ENCODE results near the gene XRCC6.
"Not testable (repeated sequence)": the region's sequence is repeated elsewhere in the genome, so short reads cannot be mapped to it uniquely, and the experiment has no call there.

Gene XRCC6

GRCh38 chr22:41593336-41593960, 27.6 kb upstream of the XRCC6 start:
- H3K27ac ChIP-seq (ENCODE audit: low read length, poor library complexity, severe bottlenecking); H2BK15ac ChIP-seq (ENCODE audit: low read depth, poor library complexity, severe bottlenecking); H3K27me3 ChIP-seq (ENCODE audit: control insufficient read depth in 1 of 2, insufficient read depth in 1 of 2, low read length in 2 of 2); H4K91ac ChIP-seq (ENCODE audit: low read length); H2AK5ac ChIP-seq (ENCODE audit: low read length, severe bottlenecking); H3K14ac ChIP-seq (ENCODE audit: low read length in 2 of 2); H2AFZ ChIP-seq (ENCODE audit: low read depth, low read length); H4K8ac ChIP-seq (ENCODE audit: low read length); H2BK120ac ChIP-seq (ENCODE audit: low read depth, low read length); H3K4me3 ChIP-seq (ENCODE audit: insufficient read depth in 1 of 2, low read depth in 1 of 2, low read length in 2 of 2); H3K9ac ChIP-seq (ENCODE audit: low read length); H3K18ac ChIP-seq (ENCODE audit: low read depth in 1 of 2, low read length in 2 of 2); H3K9me3 ChIP-seq (ENCODE audit: control insufficient read depth, low read length); H2BK12ac ChIP-seq (ENCODE audit: low read length in 2 of 2); H3K4me2 ChIP-seq (ENCODE audit: low read length, poor library complexity, severe bottlenecking); H3K36me3 ChIP-seq (ENCODE audit: control insufficient read depth in 1 of 2, insufficient read depth in 2 of 2, low read depth in 1 of 2, low read length in 2 of 2); H3K23ac ChIP-seq (ENCODE audit: low read length in 2 of 2); H2BK5ac ChIP-seq (ENCODE audit: low read depth, low read length, poor library complexity, severe bottlenecking); DNase-seq; H3K4ac ChIP-seq (ENCODE audit: low read depth in 1 of 2, low read length in 2 of 2): not testable (repeated sequence)
- 97% methylated on average over 49 of the region's 51 CpGs for WGBS
- Histone ChIP-seq H3K4me1 (ENCODE audit: control insufficient read depth, insufficient read depth, low read depth, low read length) (peaks cover 26% of the 10 kb centered on the region), H3K79me1 (replicated peaks; ENCODE audit: low read length, poor library complexity, severe bottlenecking) (peaks cover 11% of the 10 kb centered on the region)

DNA sequence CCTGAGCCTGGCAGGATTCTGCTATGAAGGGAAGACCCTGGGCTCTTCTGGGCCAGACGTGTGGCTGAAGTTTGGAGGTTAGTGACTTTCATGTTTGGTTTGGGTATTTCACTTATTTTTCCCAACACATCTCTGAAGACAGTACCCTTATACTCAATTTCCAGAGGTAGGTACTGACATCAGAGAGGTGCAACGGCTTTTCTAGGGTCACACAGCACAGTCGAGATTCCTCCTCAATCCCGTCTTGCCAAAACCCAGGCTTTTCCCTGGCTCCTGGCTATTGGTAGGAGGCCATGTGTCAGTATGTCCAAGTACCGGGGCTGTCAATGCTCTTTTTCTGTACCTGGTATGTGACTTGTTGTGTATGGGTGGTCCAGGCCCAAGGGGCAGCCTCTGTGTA, 25.4 kb upstream of the XRCC6 start:
- Histone ChIP-seq H3K27me3 (ENCODE audit: control insufficient read depth in 1 of 2, insufficient read depth in 1 of 2, low read length in 2 of 2) (no peaks in the 10 kb centered on the region), H3K27ac (ENCODE audit: low read length, poor library complexity, severe bottlenecking) (no peak overlapping the region), H2AK5ac (ENCODE audit: low read length, severe bottlenecking) (peak overlapping the region; percentile 4), H3K9me3 (ENCODE audit: control insufficient read depth, low read length) (no peaks in the 10 kb centered on the region), H3K4ac (ENCODE audit: low read depth in 1 of 2, low read length in 2 of 2) (no peak overlapping the region), H3K18ac (ENCODE audit: low read depth in 1 of 2, low read length in 2 of 2) (no peak overlapping the region), H3K36me3 (ENCODE audit: control insufficient read depth in 1 of 2, insufficient read depth in 2 of 2, low read depth in 1 of 2, low read length in 2 of 2) (peaks cover 7 to 19% of the 10 kb centered on the region in 2 experiments), H3K9ac (ENCODE audit: low read length) (no peak overlapping the region), H3K14ac (ENCODE audit: low read length in 2 of 2) (no peak overlapping the region), H2BK5ac (ENCODE audit: low read depth, low read length, poor library complexity, severe bottlenecking) (no peak overlapping the region), H2BK12ac (ENCODE audit: low read length in 2 of 2) (no peak overlapping the region), H4K91ac (ENCODE audit: low read length) (no peak overlapping the region), H3K4me3 (ENCODE audit: insufficient read depth in 1 of 2, low read depth in 1 of 2, low read length in 2 of 2) (no peak overlapping the region), H2BK120ac (ENCODE audit: low read depth, low read length) (no peak overlapping the region), H3K4me2 (ENCODE audit: low read length, poor library complexity, severe bottlenecking) (no peak overlapping the region), H3K4me1 (ENCODE audit: control insufficient read depth, insufficient read depth, low read depth, low read length) (peaks cover 20% of the 10 kb centered on the region), H2BK15ac (ENCODE audit: low read depth, poor library complexity, severe bottlenecking) (no peak overlapping the region), H3K79me1 (replicated peaks; ENCODE audit: low read length, poor library complexity, severe bottlenecking) (peaks cover 3% of the 10 kb centered on the region), H2AFZ (ENCODE audit: low read depth, low read length) (no peak overlapping the region), H3K23ac (ENCODE audit: low read length in 2 of 2) (no peak overlapping the region), H4K8ac (ENCODE audit: low read length) (peak overlapping the region; percentile 76)
- 99% methylated on average over 4 of the region's 5 CpGs for WGBS
- DNase-seq = no peak

DNA sequence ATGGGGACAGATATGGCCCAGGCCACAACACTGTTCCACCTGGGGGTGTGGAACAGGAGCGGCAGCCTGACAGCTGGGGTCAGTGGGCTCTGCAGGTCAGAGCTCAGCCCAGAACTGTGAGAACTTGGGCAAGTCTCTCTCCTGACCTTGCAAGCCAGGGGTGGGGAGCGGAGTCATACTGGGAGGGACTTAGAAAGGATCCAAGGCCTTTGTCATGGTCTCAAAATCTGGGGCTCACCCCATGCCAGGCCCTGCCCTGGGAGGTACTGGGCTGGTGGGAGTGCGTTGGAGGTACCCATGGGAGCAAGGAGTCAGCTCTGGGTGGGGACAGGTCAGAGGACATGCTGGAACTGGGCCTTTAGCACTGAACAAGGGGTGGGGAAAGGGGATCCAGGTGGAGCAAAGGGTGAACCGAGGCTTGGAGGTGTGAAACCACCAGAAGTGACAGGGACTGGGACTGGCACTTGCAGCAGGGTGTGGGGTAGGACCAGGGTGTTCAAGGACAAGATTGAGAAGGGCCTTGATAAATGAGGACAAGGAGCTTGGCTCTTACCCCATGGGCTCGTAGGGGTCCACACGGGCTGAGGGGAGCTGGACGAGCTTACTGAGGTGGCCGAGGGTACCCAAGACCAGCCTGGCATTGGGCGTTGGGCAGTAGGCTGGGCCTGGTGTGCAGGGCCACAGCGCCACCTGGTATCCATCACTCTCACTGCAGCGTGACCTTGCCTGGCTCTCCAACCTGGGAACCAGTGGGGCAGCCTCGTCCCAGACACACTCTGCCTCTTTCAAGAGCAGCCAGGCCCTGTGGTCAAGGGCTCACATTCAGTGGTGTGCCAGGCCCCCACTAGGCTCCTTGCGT, 24.1 kb upstream of the XRCC6 start:
- Histone ChIP-seq H3K18ac (ENCODE audit: low read depth in 1 of 2, low read length in 2 of 2) (peak overlapping the region in 1 of 2 experiments; percentile 31), H3K27ac (ENCODE audit: low read length, poor library complexity, severe bottlenecking) (no peak overlapping the region), H3K36me3 (ENCODE audit: control insufficient read depth in 1 of 2, insufficient read depth in 2 of 2, low read depth in 1 of 2, low read length in 2 of 2) (peaks cover 18 to 24% of the 10 kb centered on the region in 2 experiments), H2AK5ac (ENCODE audit: low read length, severe bottlenecking) (peak overlapping the region; percentile 91), H2BK5ac (ENCODE audit: low read depth, low read length, poor library complexity, severe bottlenecking) (no peak overlapping the region), H4K8ac (ENCODE audit: low read length) (peak overlapping the region; percentile 52), H2BK15ac (ENCODE audit: low read depth, poor library complexity, severe bottlenecking) (peak overlapping the region; percentile 65), H2BK120ac (ENCODE audit: low read depth, low read length) (no peak overlapping the region), H3K9ac (ENCODE audit: low read length) (peak overlapping the region; percentile 62), H3K23ac (ENCODE audit: low read length in 2 of 2) (no peak overlapping the region), H3K14ac (ENCODE audit: low read length in 2 of 2) (no peak overlapping the region), H3K9me3 (ENCODE audit: control insufficient read depth, low read length) (no peaks in the 10 kb centered on the region), H3K4ac (ENCODE audit: low read depth in 1 of 2, low read length in 2 of 2) (peak overlapping the region in 1 of 2 experiments; percentile 52), H3K27me3 (ENCODE audit: control insufficient read depth in 1 of 2, insufficient read depth in 1 of 2, low read length in 2 of 2) (no peaks in the 10 kb centered on the region), H3K4me3 (ENCODE audit: insufficient read depth in 1 of 2, low read depth in 1 of 2, low read length in 2 of 2) (no peak overlapping the region), H2AFZ (ENCODE audit: low read depth, low read length) (no peak overlapping the region), H4K91ac (ENCODE audit: low read length) (peak overlapping the region; percentile 20), H3K4me2 (ENCODE audit: low read length, poor library complexity, severe bottlenecking) (no peak overlapping the region), H3K79me1 (replicated peaks; ENCODE audit: low read length, poor library complexity, severe bottlenecking) (peaks cover 3% of the 10 kb centered on the region), H2BK12ac (ENCODE audit: low read length in 2 of 2) (peak overlapping the region; percentile 28 to 37), H3K4me1 (ENCODE audit: control insufficient read depth, insufficient read depth, low read depth, low read length) (peaks cover 20% of the 10 kb centered on the region)
- DNase-seq = peak; percentile 70
- 73% methylated on average over 13 of the region's 13 CpGs for WGBS

GRCh38 chr22:41597635-41597953, 23.5 kb upstream of the XRCC6 start:
- H2BK12ac ChIP-seq (ENCODE audit: low read length in 2 of 2) = peak overlapping the region; percentile 15 to 37
- no peak overlapping the region for H3K4ac ChIP-seq (ENCODE audit: low read depth in 1 of 2, low read length in 2 of 2)
- peak overlapping the region; percentile 9 to 31 for H3K18ac ChIP-seq (ENCODE audit: low read depth in 1 of 2, low read length in 2 of 2)
- peak overlapping the region; percentile 19 for H4K8ac ChIP-seq (ENCODE audit: low read length)
- WGBS = 88% methylated on average over 2 of the region's 2 CpGs
- H4K91ac ChIP-seq (ENCODE audit: low read length) = peak overlapping the region; percentile 8
- peaks cover 5% of the 10 kb centered on the region for H3K79me1 ChIP-seq (replicated peaks; ENCODE audit: low read length, poor library complexity, severe bottlenecking)
- no peak overlapping the region for H3K23ac ChIP-seq (ENCODE audit: low read length in 2 of 2)
- DNase-seq = no peak
- H3K27ac ChIP-seq (ENCODE audit: low read length, poor library complexity, severe bottlenecking) = peak overlapping the region; percentile 30
- H3K4me3 ChIP-seq (ENCODE audit: insufficient read depth in 1 of 2, low read depth in 1 of 2, low read length in 2 of 2) = no peak overlapping the region
- no peak overlapping the region for H2AFZ ChIP-seq (ENCODE audit: low read depth, low read length)
- peaks cover 20% of the 10 kb centered on the region for H3K4me1 ChIP-seq (ENCODE audit: control insufficient read depth, insufficient read depth, low read depth, low read length)
- no peak overlapping the region for H3K14ac ChIP-seq (ENCODE audit: low read length in 2 of 2)
- no peak overlapping the region for H2BK5ac ChIP-seq (ENCODE audit: low read depth, low read length, poor library complexity, severe bottlenecking)
- H2BK120ac ChIP-seq (ENCODE audit: low read depth, low read length) = no peak overlapping the region
- H3K36me3 ChIP-seq (ENCODE audit: control insufficient read depth in 1 of 2, insufficient read depth in 2 of 2, low read depth in 1 of 2, low read length in 2 of 2) = peaks cover 24 to 30% of the 10 kb centered on the region in 2 experiments
- peak overlapping the region; percentile 62 for H3K9ac ChIP-seq (ENCODE audit: low read length)
- no peaks in the 10 kb centered on the region for H3K9me3 ChIP-seq (ENCODE audit: control insufficient read depth, low read length)
- H3K4me2 ChIP-seq (ENCODE audit: low read length, poor library complexity, severe bottlenecking) = no peak overlapping the region
- no peaks in the 10 kb centered on the region for H3K27me3 ChIP-seq (ENCODE audit: control insufficient read depth in 1 of 2, insufficient read depth in 1 of 2, low read length in 2 of 2)
- peak overlapping the region; percentile 11 for H2AK5ac ChIP-seq (ENCODE audit: low read length, severe bottlenecking)
- H2BK15ac ChIP-seq (ENCODE audit: low read depth, poor library complexity, severe bottlenecking) = no peak overlapping the region

Measured in mesenchymal stem cell (in vitro differentiated cells and primary cell).